ENCODE measurements around the gene ERICH4.

GRCh38 chr19:41492843-41493242, 49.9 kb downstream of the ERICH4 start:
- no peak for TF ChIP-seq CTCF (IDR thresholded peaks at IDR 0.05)
- TF ChIP-seq POLR2A (IDR thresholded peaks at IDR 0.05), result no peak
